DOHH2 (cell line): ENCODE measurements around the gene TPTE2.
"Not testable (repeated sequence)": the region's sequence is repeated elsewhere in the genome, so short reads cannot be mapped to it uniquely, and the experiment has no call there.

ENCODE experiments used
- CTCF ChIP-seq: fragments of 200-600 bp; sonication (generic); IDR thresholded peaks from one replicate; pipeline ENCODE4 v1.5.1; 2014; ENCODE audit warnings: antibody characterized with exemption, mild to moderate bottlenecking, low read depth, low read length; ENCODE audit not compliant: poor library complexity, severe bottlenecking
- EZH2phosphoT487 ChIP-seq: fragments of 200-600 bp; sonication (generic); IDR thresholded peaks from 2 replicates; pipeline ENCODE4 v1.6.1; 2017; ENCODE audit warnings: borderline replicate concordance, mild to moderate bottlenecking, antibody characterized with exemption, low read length, moderate library complexity, mixed read lengths

GRCh38 chr13:19507623-19508022 is 53.7 kb downstream of the TPTE2 start:
- not testable (repeated sequence) for TF ChIP-seq CTCF, EZH2phosphoT487
